H1 (cell line): ENCODE measurements around the gene ZNF672.

ENCODE experiments used
- CBX5 ChIP-seq: fragments of 300-800, 300-1000 bp; sonication (generic); IDR thresholded peaks from 2 replicates; pipeline ENCODE4 v1.7.1; 2016; ENCODE audit warnings: antibody characterized with exemption, low read length, low read depth
- CTCF ChIP-seq, 3 experiments: IDR thresholded peaks; 1 replicate in 2 of 3; 2 replicates in 1 of 3; pipeline versions ENCODE4 v1.5.1 to v1.6.1; 2011; ENCODE audit warnings: low read length in 3 of 3, mild to moderate bottlenecking in 3 of 3, inconsistent platforms in 2 of 3, low read depth in 1 of 3, moderate library complexity in 1 of 3; ENCODE audit not compliant: insufficient read depth in 1 of 3; ENCODE audit errors: control extremely low read depth in 1 of 3
- EZH2 ChIP-seq: fragments of 200-600 bp; sonication (generic); IDR thresholded peaks from 2 replicates; pipeline ENCODE4 v1.7.1; 2012; ENCODE audit warnings: low read depth, mild to moderate bottlenecking, moderate library complexity, low read length, inconsistent platforms; ENCODE audit not compliant: severe bottlenecking
- GABPA ChIP-seq: IDR thresholded peaks from 2 replicates; pipeline ENCODE4 v1.6.1; 2011; ENCODE audit warnings: mild to moderate bottlenecking, low read length, moderate library complexity, borderline replicate concordance; ENCODE audit not compliant: insufficient read depth
- POLR2A ChIP-seq, 2 experiments: IDR thresholded peaks; 1 replicate in 1 of 2; 2 replicates in 1 of 2; pipeline ENCODE4 v1.6.1; 2011; ENCODE audit warnings: low read depth in 2 of 2, low read length in 2 of 2, mild to moderate bottlenecking in 2 of 2; ENCODE audit errors: control extremely low read depth in 1 of 2
- POLR2AphosphoS5 ChIP-seq: IDR thresholded peaks from 2 replicates; pipeline ENCODE4 v1.6.1; 2011; ENCODE audit warnings: low read depth, low read length
- RAD21 ChIP-seq, 2 experiments: IDR thresholded peaks in 1 of 2; conservative IDR thresholded peaks in 1 of 2; 2 replicates each; pipeline ENCODE4 v1.6.1; 2011; ENCODE audit warnings: low read depth in 2 of 2, low read length in 2 of 2, improper control_type of control experiment in 1 of 2, inconsistent platforms in 1 of 2, mild to moderate bottlenecking in 1 of 2, moderate library complexity in 1 of 2
- RBBP5 ChIP-seq: IDR thresholded peaks from 2 replicates; pipeline ENCODE4 v1.7.1; 2012; ENCODE audit warnings: low read depth, mild to moderate bottlenecking, inconsistent platforms, low read length, moderate library complexity, borderline replicate concordance
- SIN3A ChIP-seq, 2 experiments: IDR thresholded peaks in 1 of 2; conservative IDR thresholded peaks in 1 of 2; 2 replicates each; pipeline ENCODE4 v1.6.1; 2011 to 2012; ENCODE audit warnings: low read length in 2 of 2, improper control_type of control experiment in 1 of 2, low read depth in 1 of 2, mild to moderate bottlenecking in 1 of 2

GRCh38 chr1:248847181-248847955 is 9.3 kb downstream of the ZNF672 start:
- no peak for TF ChIP-seq CTCF (IDR thresholded peaks at IDR 0.05; ENCODE audit: control extremely low read depth in 1 of 3, insufficient read depth in 1 of 3, low read depth in 1 of 3, low read length in 3 of 3)
- no peak for TF ChIP-seq RBBP5
- no peak for TF ChIP-seq RAD21 (IDR thresholded peaks at IDR 0.05 in 1 of 2, conservative IDR thresholded peaks at IDR 0.05 in 1 of 2; ENCODE audit: low read depth in 2 of 2, low read length in 2 of 2)
- TF ChIP-seq CBX5: no peak
- no peak for TF ChIP-seq GABPA
- TF ChIP-seq EZH2: no peak
- TF ChIP-seq POLR2A (IDR thresholded peaks at IDR 0.05; ENCODE audit: control extremely low read depth in 1 of 2, low read depth in 2 of 2, low read length in 2 of 2): no peak
- no peak for TF ChIP-seq POLR2AphosphoS5
- no peak for TF ChIP-seq SIN3A (conservative IDR thresholded peaks at IDR 0.05 in 1 of 2, IDR thresholded peaks at IDR 0.05 in 1 of 2; ENCODE audit: low read depth in 1 of 2, low read length in 2 of 2)
